Measurements from ENCODE around the gene CAMK4.

- TF ChIP-seq CTCF (IDR thresholded peaks at IDR 0.05; ENCODE audit: low read depth, low read length, poor library complexity, severe bottlenecking), result no peak
- no peak for TF ChIP-seq EZH2phosphoT487 (IDR thresholded peaks at IDR 0.05; ENCODE audit: borderline replicate concordance, low read length)
Observed at GRCh38 chr5:111194053-111194452, 30.1 kb upstream of the CAMK4 start.
